ENCODE measurements around the gene METTL5. TPM values are rescaled to one million over a fixed set of nuclear protein-coding genes. Genes with fewer than 3 reads are reported as not detected.

The METTL5 gene
- total and polyA plus RNA-seq, 9 of the 15 experiments (the other 6 are each of a cell fraction or from before 2014, with no cell fraction given): 149 to 471 (median 224) TPM

- Histone ChIP-seq H3K36me3 (ENCODE audit: control insufficient read depth, insufficient read depth, low read length) (peaks cover 8% of the 10 kb centered on the region; the same call in 1 of the 3 replicates), H3K79me2 (ENCODE audit: control insufficient read depth, insufficient read depth, low read length) (peaks cover 91% of the 10 kb centered on the region), H3K9me1 (ENCODE audit: control insufficient read depth, insufficient read depth, low read length) (no peaks in the 10 kb centered on the region), H3K4me2 (ENCODE audit: insufficient read depth, low read length) (no peak overlapping the region), H3K4me1 (replicated peaks in 1 of 2; ENCODE audit: control insufficient read depth in 2 of 2, insufficient read depth in 2 of 2, low read length in 2 of 2) (peaks cover 7 to 12% of the 10 kb centered on the region in 2 experiments), H3K9ac (ENCODE audit: insufficient read depth in 1 of 2, low read depth in 2 of 2, low read length in 2 of 2) (no peak overlapping the region), H3K27me3 (ENCODE audit: control insufficient read depth in 2 of 2, insufficient read depth in 2 of 2, low read length in 2 of 2) (no peaks in the 10 kb centered on the region), H3K4me3 (no peak overlapping the region), H3K9me3 (replicated peaks; ENCODE audit: control insufficient read depth, insufficient read depth, low read depth, low read length) (no peaks in the 10 kb centered on the region), H4K20me1 (replicated peaks; ENCODE audit: control insufficient read depth, insufficient read depth, low read length) (no peaks in the 10 kb centered on the region; the same call in 1 of the 2 replicates), H2AFZ (ENCODE audit: low read depth, low read length) (no peak overlapping the region), H3K27ac (ENCODE audit: extremely low read depth, low read depth, low read length) (no peak overlapping the region)
- ChIA-PET POLR2A (interaction anchor here (1.0 to 1.7 kb wide), 4 partner anchors 11 to 278 kb away, joined by 3 to 6 read pairs (median 4); no protein-coding TSS in a partner anchor), CTCF (ENCODE audit: low intra/inter-chr PET ratio) (no interaction called here)
- no peak for DNase-seq (ENCODE audit: extremely low read depth in 1 of 4, low spot score in 3 of 4)
- TF ChIP-seq BACH1 (tag; IDR thresholded peaks at IDR 0.05): no peak
- TF ChIP-seq, protein P1, sequence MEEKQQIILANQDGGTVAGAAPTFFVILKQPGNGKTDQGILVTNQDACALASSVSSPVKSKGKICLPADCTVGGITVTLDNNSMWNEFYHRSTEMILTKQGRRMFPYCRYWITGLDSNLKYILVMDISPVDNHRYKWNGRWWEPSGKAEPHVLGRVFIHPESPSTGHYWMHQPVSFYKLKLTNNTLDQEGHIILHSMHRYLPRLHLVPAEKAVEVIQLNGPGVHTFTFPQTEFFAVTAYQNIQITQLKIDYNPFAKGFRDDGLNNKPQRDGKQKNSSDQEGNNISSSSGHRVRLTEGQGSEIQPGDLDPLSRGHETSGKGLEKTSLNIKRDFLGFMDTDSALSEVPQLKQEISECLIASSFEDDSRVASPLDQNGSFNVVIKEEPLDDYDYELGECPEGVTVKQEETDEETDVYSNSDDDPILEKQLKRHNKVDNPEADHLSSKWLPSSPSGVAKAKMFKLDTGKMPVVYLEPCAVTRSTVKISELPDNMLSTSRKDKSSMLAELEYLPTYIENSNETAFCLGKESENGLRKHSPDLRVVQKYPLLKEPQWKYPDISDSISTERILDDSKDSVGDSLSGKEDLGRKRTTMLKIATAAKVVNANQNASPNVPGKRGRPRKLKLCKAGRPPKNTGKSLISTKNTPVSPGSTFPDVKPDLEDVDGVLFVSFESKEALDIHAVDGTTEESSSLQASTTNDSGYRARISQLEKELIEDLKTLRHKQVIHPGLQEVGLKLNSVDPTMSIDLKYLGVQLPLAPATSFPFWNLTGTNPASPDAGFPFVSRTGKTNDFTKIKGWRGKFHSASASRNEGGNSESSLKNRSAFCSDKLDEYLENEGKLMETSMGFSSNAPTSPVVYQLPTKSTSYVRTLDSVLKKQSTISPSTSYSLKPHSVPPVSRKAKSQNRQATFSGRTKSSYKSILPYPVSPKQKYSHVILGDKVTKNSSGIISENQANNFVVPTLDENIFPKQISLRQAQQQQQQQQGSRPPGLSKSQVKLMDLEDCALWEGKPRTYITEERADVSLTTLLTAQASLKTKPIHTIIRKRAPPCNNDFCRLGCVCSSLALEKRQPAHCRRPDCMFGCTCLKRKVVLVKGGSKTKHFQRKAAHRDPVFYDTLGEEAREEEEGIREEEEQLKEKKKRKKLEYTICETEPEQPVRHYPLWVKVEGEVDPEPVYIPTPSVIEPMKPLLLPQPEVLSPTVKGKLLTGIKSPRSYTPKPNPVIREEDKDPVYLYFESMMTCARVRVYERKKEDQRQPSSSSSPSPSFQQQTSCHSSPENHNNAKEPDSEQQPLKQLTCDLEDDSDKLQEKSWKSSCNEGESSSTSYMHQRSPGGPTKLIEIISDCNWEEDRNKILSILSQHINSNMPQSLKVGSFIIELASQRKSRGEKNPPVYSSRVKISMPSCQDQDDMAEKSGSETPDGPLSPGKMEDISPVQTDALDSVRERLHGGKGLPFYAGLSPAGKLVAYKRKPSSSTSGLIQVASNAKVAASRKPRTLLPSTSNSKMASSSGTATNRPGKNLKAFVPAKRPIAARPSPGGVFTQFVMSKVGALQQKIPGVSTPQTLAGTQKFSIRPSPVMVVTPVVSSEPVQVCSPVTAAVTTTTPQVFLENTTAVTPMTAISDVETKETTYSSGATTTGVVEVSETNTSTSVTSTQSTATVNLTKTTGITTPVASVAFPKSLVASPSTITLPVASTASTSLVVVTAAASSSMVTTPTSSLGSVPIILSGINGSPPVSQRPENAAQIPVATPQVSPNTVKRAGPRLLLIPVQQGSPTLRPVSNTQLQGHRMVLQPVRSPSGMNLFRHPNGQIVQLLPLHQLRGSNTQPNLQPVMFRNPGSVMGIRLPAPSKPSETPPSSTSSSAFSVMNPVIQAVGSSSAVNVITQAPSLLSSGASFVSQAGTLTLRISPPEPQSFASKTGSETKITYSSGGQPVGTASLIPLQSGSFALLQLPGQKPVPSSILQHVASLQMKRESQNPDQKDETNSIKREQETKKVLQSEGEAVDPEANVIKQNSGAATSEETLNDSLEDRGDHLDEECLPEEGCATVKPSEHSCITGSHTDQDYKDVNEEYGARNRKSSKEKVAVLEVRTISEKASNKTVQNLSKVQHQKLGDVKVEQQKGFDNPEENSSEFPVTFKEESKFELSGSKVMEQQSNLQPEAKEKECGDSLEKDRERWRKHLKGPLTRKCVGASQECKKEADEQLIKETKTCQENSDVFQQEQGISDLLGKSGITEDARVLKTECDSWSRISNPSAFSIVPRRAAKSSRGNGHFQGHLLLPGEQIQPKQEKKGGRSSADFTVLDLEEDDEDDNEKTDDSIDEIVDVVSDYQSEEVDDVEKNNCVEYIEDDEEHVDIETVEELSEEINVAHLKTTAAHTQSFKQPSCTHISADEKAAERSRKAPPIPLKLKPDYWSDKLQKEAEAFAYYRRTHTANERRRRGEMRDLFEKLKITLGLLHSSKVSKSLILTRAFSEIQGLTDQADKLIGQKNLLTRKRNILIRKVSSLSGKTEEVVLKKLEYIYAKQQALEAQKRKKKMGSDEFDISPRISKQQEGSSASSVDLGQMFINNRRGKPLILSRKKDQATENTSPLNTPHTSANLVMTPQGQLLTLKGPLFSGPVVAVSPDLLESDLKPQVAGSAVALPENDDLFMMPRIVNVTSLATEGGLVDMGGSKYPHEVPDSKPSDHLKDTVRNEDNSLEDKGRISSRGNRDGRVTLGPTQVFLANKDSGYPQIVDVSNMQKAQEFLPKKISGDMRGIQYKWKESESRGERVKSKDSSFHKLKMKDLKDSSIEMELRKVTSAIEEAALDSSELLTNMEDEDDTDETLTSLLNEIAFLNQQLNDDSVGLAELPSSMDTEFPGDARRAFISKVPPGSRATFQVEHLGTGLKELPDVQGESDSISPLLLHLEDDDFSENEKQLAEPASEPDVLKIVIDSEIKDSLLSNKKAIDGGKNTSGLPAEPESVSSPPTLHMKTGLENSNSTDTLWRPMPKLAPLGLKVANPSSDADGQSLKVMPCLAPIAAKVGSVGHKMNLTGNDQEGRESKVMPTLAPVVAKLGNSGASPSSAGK (IDR thresholded peaks at IDR 0.05): no peak
- TF ChIP-seq, protein P2, sequence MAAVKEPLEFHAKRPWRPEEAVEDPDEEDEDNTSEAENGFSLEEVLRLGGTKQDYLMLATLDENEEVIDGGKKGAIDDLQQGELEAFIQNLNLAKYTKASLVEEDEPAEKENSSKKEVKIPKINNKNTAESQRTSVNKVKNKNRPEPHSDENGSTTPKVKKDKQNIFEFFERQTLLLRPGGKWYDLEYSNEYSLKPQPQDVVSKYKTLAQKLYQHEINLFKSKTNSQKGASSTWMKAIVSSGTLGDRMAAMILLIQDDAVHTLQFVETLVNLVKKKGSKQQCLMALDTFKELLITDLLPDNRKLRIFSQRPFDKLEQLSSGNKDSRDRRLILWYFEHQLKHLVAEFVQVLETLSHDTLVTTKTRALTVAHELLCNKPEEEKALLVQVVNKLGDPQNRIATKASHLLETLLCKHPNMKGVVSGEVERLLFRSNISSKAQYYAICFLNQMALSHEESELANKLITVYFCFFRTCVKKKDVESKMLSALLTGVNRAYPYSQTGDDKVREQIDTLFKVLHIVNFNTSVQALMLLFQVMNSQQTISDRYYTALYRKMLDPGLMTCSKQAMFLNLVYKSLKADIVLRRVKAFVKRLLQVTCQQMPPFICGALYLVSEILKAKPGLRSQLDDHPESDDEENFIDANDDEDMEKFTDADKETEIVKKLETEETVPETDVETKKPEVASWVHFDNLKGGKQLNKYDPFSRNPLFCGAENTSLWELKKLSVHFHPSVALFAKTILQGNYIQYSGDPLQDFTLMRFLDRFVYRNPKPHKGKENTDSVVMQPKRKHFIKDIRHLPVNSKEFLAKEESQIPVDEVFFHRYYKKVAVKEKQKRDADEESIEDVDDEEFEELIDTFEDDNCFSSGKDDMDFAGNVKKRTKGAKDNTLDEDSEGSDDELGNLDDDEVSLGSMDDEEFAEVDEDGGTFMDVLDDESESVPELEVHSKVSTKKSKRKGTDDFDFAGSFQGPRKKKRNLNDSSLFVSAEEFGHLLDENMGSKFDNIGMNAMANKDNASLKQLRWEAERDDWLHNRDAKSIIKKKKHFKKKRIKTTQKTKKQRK (IDR thresholded peaks at IDR 0.05; ENCODE audit: borderline replicate concordance, low read depth, low read length): no peak
- TF ChIP-seq ZNF551 (CRISPR knock-in tag; IDR thresholded peaks at IDR 0.05): no peak
- TF ChIP-seq SIN3A (IDR thresholded peaks at IDR 0.05; ENCODE audit: borderline replicate concordance in 2 of 2, control insufficient read depth in 1 of 2, low read depth in 2 of 2, low read length in 2 of 2): no peak
- no peak for TF ChIP-seq ILK (tag; IDR thresholded peaks at IDR 0.05; ENCODE audit: borderline replicate concordance, low read depth)
- no peak for TF ChIP-seq ZFPM2 (CRISPR knock-in tag; IDR thresholded peaks at IDR 0.05)
- BruUV-seq (replicated peaks): no TSS peak
- no peak for ATAC-seq
- FAIRE-seq: no peak
- WGBS (ENCODE audit: insufficient coverage, low coverage, missing lambda C conversion rate): 82% methylated on average over 2 of the region's 2 CpGs
- intact Hi-C loops (cut with micrococcal nuclease): no loop called here
- in situ Hi-C loops (cut with MboI): no loop called here
Measured at GRCh38 chr2:169862816-169863215, 38.1 kb upstream of the METTL5 start.

Data from K562 (cell line).